ENCODE data around the gene BCLAF3.

The BCLAF3 gene

GRCh38 chrX:20026278-20026677 is 35.4 kb upstream of the BCLAF3 start:
- CTCF ChIA-PET: interaction anchor here (0.6 to 0.8 kb wide), 2 partner anchors 42 to 57 kb away, joined by 3 to 4 read pairs; no protein-coding TSS in a partner anchor
- Histone ChIP-seq H3K4me1 (ENCODE audit: control insufficient read depth, insufficient read depth, low read length) (no peaks in the 10 kb centered on the region), H3K9me3 (ENCODE audit: control insufficient read depth, insufficient read depth, low read depth, low read length) (no peaks in the 10 kb centered on the region), H3K27ac (ENCODE audit: extremely low read depth, low read depth, low read length) (no peak overlapping the region), H3K36me3 (ENCODE audit: control insufficient read depth in 2 of 2, insufficient read depth in 1 of 2, low read length in 2 of 2) (peaks cover 0 to 18% of the 10 kb centered on the region in 2 experiments; a peak in 1 of 3 replicates), H3K4me3 (ENCODE audit: low read depth, low read length) (no peak overlapping the region)
- POLR2A ChIA-PET: no interaction called here
- TF ChIP-seq ZNF777 (tag by site-specific recombination; IDR thresholded peaks at IDR 0.05; ENCODE audit: borderline replicate concordance) (no peak), ZNF658 (tag by site-specific recombination; IDR thresholded peaks at IDR 0.05) (no peak), SCRT1 (tag by site-specific recombination; IDR thresholded peaks at IDR 0.05; ENCODE audit: borderline replicate concordance) (no peak), ZFP69B (tag by site-specific recombination; IDR thresholded peaks at IDR 0.05) (no peak), PRDM4 (tag by site-specific recombination; IDR thresholded peaks at IDR 0.05) (no peak), SETDB1 (IDR thresholded peaks at IDR 0.05; ENCODE audit: insufficient read length, low read length) (no peak), ZNF660 (tag by site-specific recombination; IDR thresholded peaks at IDR 0.05) (no peak), ZNF747 (tag by site-specific recombination; IDR thresholded peaks at IDR 0.05) (no peak), ZNF223 (tag by site-specific recombination; IDR thresholded peaks at IDR 0.05) (no peak), EGR2 (tag by site-specific recombination; IDR thresholded peaks at IDR 0.05; ENCODE audit: low read depth) (no peak), ZNF335 (tag by site-specific recombination; conservative IDR thresholded peaks at IDR 0.05) (no peak), ZNF140 (tag by site-specific recombination; IDR thresholded peaks at IDR 0.05) (no peak), ZNF174 (tag by site-specific recombination; IDR thresholded peaks at IDR 0.05) (no peak), ZNF426 (tag by site-specific recombination; IDR thresholded peaks at IDR 0.05) (no peak), ZNF350 (tag by site-specific recombination; IDR thresholded peaks at IDR 0.05) (no peak), ZNF843 (tag by site-specific recombination; IDR thresholded peaks at IDR 0.05) (no peak), ZSCAN4 (tag by site-specific recombination; IDR thresholded peaks at IDR 0.05) (no peak), ZNF26 (tag by site-specific recombination; IDR thresholded peaks at IDR 0.05) (no peak)

- peaks cover 0 to 23% of the 10 kb centered on the region in 2 experiments; a peak in 1 of 3 replicates for H3K36me3 ChIP-seq (ENCODE audit: control insufficient read depth in 2 of 2, insufficient read depth in 1 of 2, low read length in 2 of 2)
- no peaks in the 10 kb centered on the region; the same call in 1 of the 2 replicates for H3K9me3 ChIP-seq (ENCODE audit: control insufficient read depth, insufficient read depth, low read depth, low read length)
- H3K27ac ChIP-seq (ENCODE audit: extremely low read depth, low read depth, low read length): no peak overlapping the region
- no peaks in the 10 kb centered on the region for H3K4me1 ChIP-seq (ENCODE audit: control insufficient read depth, insufficient read depth, low read length)
- CTCF ChIA-PET: interaction anchor here (0.5 kb wide), 1 partner anchor 46 kb away, joined by 4 read pairs; no protein-coding TSS in a partner anchor
- H3K4me3 ChIP-seq (ENCODE audit: low read depth, low read length): no peak overlapping the region
- POLR2A ChIA-PET: no interaction called here
- TF ChIP-seq ZBTB1 (tag by site-specific recombination; IDR thresholded peaks at IDR 0.05) (no peak), HOXD13 (CRISPR knock-in tag; IDR thresholded peaks at IDR 0.05; ENCODE audit: borderline replicate concordance) (no peak), BCL6B (tag by site-specific recombination; IDR thresholded peaks at IDR 0.05) (no peak), ZBTB26 (tag by site-specific recombination; optimal IDR thresholded peaks at IDR 0.05) (no peak), GFI1B (tag by site-specific recombination; IDR thresholded peaks at IDR 0.05) (no peak), ZNF48 (tag by site-specific recombination; IDR thresholded peaks at IDR 0.05) (no peak), ZNF571 (tag by site-specific recombination; IDR thresholded peaks at IDR 0.05) (no peak), ZBTB7A (tag by site-specific recombination; IDR thresholded peaks at IDR 0.05; ENCODE audit: low read depth) (no peak), ZNF521 (tag by site-specific recombination; IDR thresholded peaks at IDR 0.05) (no peak)
Measured at GRCh38 chrX:20019672-20020365, 29.0 kb upstream of the BCLAF3 start.
